Measurements from ENCODE around the gene BRAF. TPM values are rescaled to one million over a fixed set of nuclear protein-coding genes. Genes with fewer than 3 reads are reported as not detected.
"Not testable (repeated sequence)": the region's sequence is repeated elsewhere in the genome, so short reads cannot be mapped to it uniquely, and the experiment has no call there.

Gene BRAF
- total RNA-seq, 1 donor from 2014 or later: 40.2 TPM

GRCh38 chr7:140828741-140829140 lies 96.0 kb downstream of the BRAF start:
- Histone ChIP-seq H3K27ac (no peak overlapping the region), H3K27me3 (no peaks in the 10 kb centered on the region), H3K9me3 (no peaks in the 10 kb centered on the region), H3K36me3 (peaks cover 8% of the 10 kb centered on the region), H3K4me1 (no peaks in the 10 kb centered on the region), H3K4me3 (no peak overlapping the region)
- ATAC-seq (no peak), DNase-seq (no peak)
- no peak for TF ChIP-seq CTCF (IDR thresholded peaks at IDR 0.05)
- intact Hi-C loops (cut with DNase I): no loop called here

- ATAC-seq; DNase-seq; intact Hi-C loops (cut with DNase I); H3K36me3 ChIP-seq; H3K9me3 ChIP-seq; H3K27ac ChIP-seq; H3K4me3 ChIP-seq; H3K4me1 ChIP-seq; H3K27me3 ChIP-seq: not testable (repeated sequence)
Measured at GRCh38 chr7:140817383-140817782, 107.3 kb downstream of the BRAF start.

GRCh38 chr7:140810830-140811556 lies 113.7 kb downstream of the BRAF start:
- DNase-seq: no peak
- Histone ChIP-seq H3K27me3 (no peaks in the 10 kb centered on the region), H3K27ac (no peak overlapping the region), H3K4me3 (no peak overlapping the region), H3K36me3 (no peaks in the 10 kb centered on the region), H3K9me3 (no peaks in the 10 kb centered on the region), H3K4me1 (no peaks in the 10 kb centered on the region)
- peak; percentile 74 for TF ChIP-seq CTCF (IDR thresholded peaks at IDR 0.05)
- peak; percentile 97 for ATAC-seq
- intact Hi-C loops (cut with DNase I): loop anchor here (5.0 kb wide), 1 partner anchor 201 kb away; the partner anchor contains the start of gene MRPS33

DNA sequence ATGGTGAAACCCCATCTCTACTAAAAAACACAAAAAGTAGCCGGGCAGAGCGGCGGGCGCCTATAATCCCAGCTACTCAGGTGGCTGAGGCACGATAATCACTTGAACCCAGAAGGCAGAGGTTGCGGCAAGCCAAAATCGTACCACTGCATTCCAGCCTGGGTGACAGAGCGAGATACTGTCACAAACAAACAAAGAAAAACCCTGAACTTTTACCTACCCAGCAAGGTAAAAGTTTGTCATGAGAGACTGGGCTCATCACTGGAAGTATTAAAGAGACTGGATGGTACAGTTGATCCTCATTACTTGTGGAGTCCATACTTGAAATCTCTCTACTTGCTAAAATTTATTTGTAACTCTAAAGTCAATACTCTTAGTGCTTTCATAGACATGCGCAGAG lies 114.3 kb downstream of the BRAF start:
- no peak for ATAC-seq
- H3K36me3 ChIP-seq: peaks cover 3% of the 10 kb centered on the region
- H3K27me3 ChIP-seq: no peaks in the 10 kb centered on the region
- H3K9me3 ChIP-seq: no peaks in the 10 kb centered on the region
- H3K27ac ChIP-seq: no peak overlapping the region
- H3K4me1 ChIP-seq: no peaks in the 10 kb centered on the region
- no peak overlapping the region for H3K4me3 ChIP-seq
- no peak for TF ChIP-seq CTCF (IDR thresholded peaks at IDR 0.05)
- intact Hi-C loops (cut with DNase I): loop anchor here (5.0 kb wide), 1 partner anchor 202 kb away; the partner anchor contains the start of gene MRPS33
- DNase-seq: no peak

GRCh38 chr7:140778975-140779374 lies 145.8 kb downstream of the BRAF start:
- no peak for ATAC-seq
- Histone ChIP-seq H3K9me3 (no peaks in the 10 kb centered on the region), H3K4me3 (no peak overlapping the region), H3K4me1 (no peaks in the 10 kb centered on the region), H3K27ac (no peak overlapping the region), H3K27me3 (no peaks in the 10 kb centered on the region), H3K36me3 (peaks cover 79% of the 10 kb centered on the region)
- intact Hi-C loops (cut with DNase I): no loop called here
- no peak for DNase-seq
- TF ChIP-seq CTCF (IDR thresholded peaks at IDR 0.05): no peak

GRCh38 chr7:140778568-140778967 lies 146.2 kb downstream of the BRAF start:
- Histone ChIP-seq H3K4me1 (no peaks in the 10 kb centered on the region), H3K4me3 (no peak overlapping the region), H3K9me3 (no peaks in the 10 kb centered on the region), H3K27ac (no peak overlapping the region), H3K27me3 (no peaks in the 10 kb centered on the region), H3K36me3 (peaks cover 83% of the 10 kb centered on the region)
- TF ChIP-seq CTCF (IDR thresholded peaks at IDR 0.05): no peak
- ATAC-seq (no peak), DNase-seq (no peak)
- intact Hi-C loops (cut with DNase I): no loop called here
